GM12878 (cell line): ENCODE data around the gene PKMYT1. TPM values are rescaled to one million over a fixed set of nuclear protein-coding genes. Genes with fewer than 3 reads are reported as not detected.

ENCODE experiments used
- CEBPB ChIP-seq, 2 experiments: fragments of 150-350 bp in 1 of 2; IDR thresholded peaks; 2 replicates each; pipeline ENCODE4 v1.6.1; 2012 to 2014; ENCODE audit warnings: low read depth in 2 of 2, low read length in 2 of 2, borderline replicate concordance in 1 of 2, inconsistent platforms in 1 of 2
- CEBPZ ChIP-seq: fragments of 150-350 bp; IDR thresholded peaks from 2 replicates; pipeline ENCODE4 v1.6.1; 2016; ENCODE audit warnings: low read depth, low read length
- CHD4 ChIP-seq: fragments of 200-600 bp; sonication (generic); IDR thresholded peaks from 2 replicates; pipeline ENCODE4 v1.6.1; 2016; ENCODE audit warnings: mild to moderate bottlenecking
- EZH2 ChIP-seq: IDR thresholded peaks from 2 replicates; pipeline ENCODE4 v1.6.1; 2012; ENCODE audit warnings: low read depth, mild to moderate bottlenecking, control low read depth, inconsistent platforms, low read length, borderline replicate concordance; ENCODE audit not compliant: control insufficient read depth
- JUNB ChIP-seq: IDR thresholded peaks from 2 replicates; pipeline ENCODE4 v1.6.1; 2016; ENCODE audit warnings: antibody characterized with exemption, mild to moderate bottlenecking
- MTA3 ChIP-seq: IDR thresholded peaks from 2 replicates; pipeline ENCODE4 v1.6.1; 2012; ENCODE audit warnings: low read length, inconsistent platforms, borderline replicate concordance
- POLR2AphosphoS2 ChIP-seq: IDR thresholded peaks from 2 replicates; pipeline ENCODE4 v1.6.1; 2011; ENCODE audit warnings: low read depth, mild to moderate bottlenecking, low read length, improper control_type of control experiment, moderate library complexity
- RCOR1 ChIP-seq: conservative IDR thresholded peaks from 2 replicates; pipeline ENCODE4 v1.6.1; 2012; ENCODE audit warnings: low read depth, low read length, improper control_type of control experiment
- RUNX3 ChIP-seq: IDR thresholded peaks from 2 replicates; pipeline ENCODE4 v1.6.1; 2012; ENCODE audit warnings: low read length, inconsistent platforms
- WRNIP1 ChIP-seq: IDR thresholded peaks from 2 replicates; pipeline ENCODE4 v1.6.1; 2011; ENCODE audit warnings: low read depth, low read length, improper control_type of control experiment, borderline replicate concordance
- ZBTB33 ChIP-seq: fragments of 450-650 bp; IDR thresholded peaks from 2 replicates; pipeline ENCODE4 v1.6.1; 2017; ENCODE audit warnings: mild to moderate bottlenecking
- ZNF687 ChIP-seq: fragments of 450-650 bp; IDR thresholded peaks from 2 replicates; pipeline ENCODE4 v1.6.1; 2017; ENCODE audit warnings: mild to moderate bottlenecking, moderate library complexity
- polyA plus RNA-seq, 11 experiments: library from polyadenylated mRNA; depleted of rRNA in 4 of 11; unstranded in 6 of 11; stranded (reverse) in 5 of 11; fragments of >200 nt; fragmentation: Nextera tagmentation in 4 of 11; fragmentation: Illumina TruSeq in 1 of 11; extraction: Ambion mirVana in 4 of 11; extraction: Trizol in 1 of 11; gene quantifications; 1 replicate in 1 of 11; 2 replicates in 10 of 11; pipeline versions ENCODE4 v1.2.1 to v1.2.3, GENCODE V29; 2011 to 2016; ENCODE audit warnings: inconsistent platforms in 2 of 11, missing spikeins in 2 of 11, low read depth in 1 of 11
- total RNA-seq, 4 experiments: library from RNA; depleted of rRNA in 3 of 4; stranded (reverse); fragments of >200 nt in 3 of 4; fragmentation: Illumina TruSeq in 1 of 4; extraction: Trizol in 1 of 4; gene quantifications; 2 replicates each; pipeline versions ENCODE4 v1.2.1 to v1.2.3, GENCODE V29; 2013 to 2021
- TF ChIP-seq, protein P1 (sequence below): IDR thresholded peaks from 2 replicates; pipeline ENCODE4 v1.6.1; 2011; ENCODE audit warnings: mild to moderate bottlenecking, low read depth, low read length, moderate library complexity; ENCODE audit not compliant: insufficient replicate concordance
- TF ChIP-seq, protein P2 (sequence below): fragments of 450-650 bp; IDR thresholded peaks from 2 replicates; pipeline ENCODE4 v1.6.1; 2016; ENCODE audit warnings: mild to moderate bottlenecking, moderate library complexity, borderline replicate concordance

The PKMYT1 gene
- total and polyA plus RNA-seq, 10 of the 15 experiments (the other 5 are each of a cell fraction or from before 2014, with no cell fraction given) = 4.6 to 101 (median 29.9) TPM

DNA sequence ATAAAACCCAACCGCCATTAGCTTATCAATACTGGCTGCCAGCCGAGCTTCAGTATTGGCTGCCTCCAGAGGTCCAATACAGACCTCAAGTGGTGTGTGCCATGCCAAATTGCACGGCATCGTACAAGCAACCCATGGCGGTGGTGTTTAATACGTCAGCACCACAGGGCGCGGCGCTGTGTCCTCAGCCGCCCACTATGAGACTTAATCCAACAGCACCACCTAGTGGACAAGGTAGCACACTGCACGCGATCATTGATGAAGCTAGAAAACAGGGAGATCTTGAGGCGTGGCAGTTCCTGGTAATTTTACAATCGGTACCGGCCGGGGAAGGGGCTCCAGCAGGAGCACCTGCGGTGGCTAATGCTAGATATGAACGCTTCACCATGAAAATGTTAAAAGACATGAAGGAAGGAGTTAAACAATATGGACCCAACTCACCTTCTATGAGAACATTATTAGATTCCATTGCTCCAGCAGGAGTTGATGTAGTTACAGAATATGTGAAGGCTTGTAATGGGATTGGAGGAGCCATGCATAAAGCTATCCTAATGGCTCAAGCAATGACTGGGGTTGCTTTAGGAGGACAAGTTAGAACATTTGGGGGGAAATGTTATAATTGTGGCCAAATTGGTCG lies 53.1 kb downstream of the PKMYT1 start (continued):
- TF ChIP-seq CEBPB (IDR thresholded peaks at IDR 0.05; ENCODE audit: borderline replicate concordance in 1 of 2, low read depth in 2 of 2, low read length in 2 of 2) (no peak), EZH2 (no peak), MTA3 (no peak), POLR2AphosphoS2 (no peak), WRNIP1 (no peak), RUNX3 (0 out of 2 replicates have a peak, but pooled peaks have one; percentile 20), CEBPZ (no peak), RCOR1 (no peak), ZNF687 (no peak), ZBTB33 (no peak), CHD4 (no peak), JUNB (no peak)
- TF ChIP-seq, protein P1, sequence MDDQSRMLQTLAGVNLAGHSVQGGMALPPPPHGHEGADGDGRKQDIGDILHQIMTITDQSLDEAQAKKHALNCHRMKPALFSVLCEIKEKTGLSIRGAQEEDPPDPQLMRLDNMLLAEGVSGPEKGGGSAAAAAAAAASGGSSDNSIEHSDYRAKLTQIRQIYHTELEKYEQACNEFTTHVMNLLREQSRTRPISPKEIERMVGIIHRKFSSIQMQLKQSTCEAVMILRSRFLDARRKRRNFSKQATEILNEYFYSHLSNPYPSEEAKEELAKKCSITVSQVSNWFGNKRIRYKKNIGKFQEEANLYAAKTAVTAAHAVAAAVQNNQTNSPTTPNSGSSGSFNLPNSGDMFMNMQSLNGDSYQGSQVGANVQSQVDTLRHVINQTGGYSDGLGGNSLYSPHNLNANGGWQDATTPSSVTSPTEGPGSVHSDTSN = no peak
- TF ChIP-seq, protein P2, sequence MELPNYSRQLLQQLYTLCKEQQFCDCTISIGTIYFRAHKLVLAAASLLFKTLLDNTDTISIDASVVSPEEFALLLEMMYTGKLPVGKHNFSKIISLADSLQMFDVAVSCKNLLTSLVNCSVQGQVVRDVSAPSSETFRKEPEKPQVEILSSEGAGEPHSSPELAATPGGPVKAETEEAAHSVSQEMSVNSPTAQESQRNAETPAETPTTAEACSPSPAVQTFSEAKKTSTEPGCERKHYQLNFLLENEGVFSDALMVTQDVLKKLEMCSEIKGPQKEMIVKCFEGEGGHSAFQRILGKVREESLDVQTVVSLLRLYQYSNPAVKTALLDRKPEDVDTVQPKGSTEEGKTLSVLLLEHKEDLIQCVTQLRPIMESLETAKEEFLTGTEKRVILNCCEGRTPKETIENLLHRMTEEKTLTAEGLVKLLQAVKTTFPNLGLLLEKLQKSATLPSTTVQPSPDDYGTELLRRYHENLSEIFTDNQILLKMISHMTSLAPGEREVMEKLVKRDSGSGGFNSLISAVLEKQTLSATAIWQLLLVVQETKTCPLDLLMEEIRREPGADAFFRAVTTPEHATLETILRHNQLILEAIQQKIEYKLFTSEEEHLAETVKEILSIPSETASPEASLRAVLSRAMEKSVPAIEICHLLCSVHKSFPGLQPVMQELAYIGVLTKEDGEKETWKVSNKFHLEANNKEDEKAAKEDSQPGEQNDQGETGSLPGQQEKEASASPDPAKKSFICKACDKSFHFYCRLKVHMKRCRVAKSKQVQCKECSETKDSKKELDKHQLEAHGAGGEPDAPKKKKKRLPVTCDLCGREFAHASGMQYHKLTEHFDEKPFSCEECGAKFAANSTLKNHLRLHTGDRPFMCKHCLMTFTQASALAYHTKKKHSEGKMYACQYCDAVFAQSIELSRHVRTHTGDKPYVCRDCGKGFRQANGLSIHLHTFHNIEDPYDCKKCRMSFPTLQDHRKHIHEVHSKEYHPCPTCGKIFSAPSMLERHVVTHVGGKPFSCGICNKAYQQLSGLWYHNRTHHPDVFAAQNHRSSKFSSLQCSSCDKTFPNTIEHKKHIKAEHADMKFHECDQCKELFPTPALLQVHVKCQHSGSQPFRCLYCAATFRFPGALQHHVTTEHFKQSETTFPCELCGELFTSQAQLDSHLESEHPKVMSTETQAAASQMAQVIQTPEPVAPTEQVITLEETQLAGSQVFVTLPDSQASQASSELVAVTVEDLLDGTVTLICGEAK = no peak
